BE2C (cell line): ENCODE data around the gene C3orf70.

Experiments used
- DNase-seq: peaks from one replicate; pipeline ENCODE4 v3.0.0-alpha.2; 2020
- H3K27me3 ChIP-seq: fragments of 250-450 bp; sonication (Bioruptor Pico); 2 replicates; pipeline ENCODE4 v1.5.1; 2020; ENCODE audit warnings: mild to moderate bottlenecking
- H3K36me3 ChIP-seq: fragments of 250-450 bp; sonication (Bioruptor Pico); 2 replicates; pipeline ENCODE4 v1.5.1; 2020; ENCODE audit warnings: mild to moderate bottlenecking
- H3K4me1 ChIP-seq: fragments of 250-450 bp; sonication (Bioruptor Pico); 2 replicates; pipeline ENCODE4 v1.5.1; 2020
- H3K4me3 ChIP-seq: 2 replicates; pipeline ENCODE4 v1.5.1; 2011; ENCODE audit warnings: low read depth, low read length
- H3K9me3 ChIP-seq: fragments of 250-450 bp; sonication (Bioruptor Pico); 2 replicates; pipeline ENCODE4 v1.5.1; 2020
- CTCF ChIP-seq: IDR thresholded peaks from 2 replicates; pipeline ENCODE4 v1.5.1; 2012; ENCODE audit warnings: mild to moderate bottlenecking, low read depth, low read length

Gene C3orf70

DNA sequence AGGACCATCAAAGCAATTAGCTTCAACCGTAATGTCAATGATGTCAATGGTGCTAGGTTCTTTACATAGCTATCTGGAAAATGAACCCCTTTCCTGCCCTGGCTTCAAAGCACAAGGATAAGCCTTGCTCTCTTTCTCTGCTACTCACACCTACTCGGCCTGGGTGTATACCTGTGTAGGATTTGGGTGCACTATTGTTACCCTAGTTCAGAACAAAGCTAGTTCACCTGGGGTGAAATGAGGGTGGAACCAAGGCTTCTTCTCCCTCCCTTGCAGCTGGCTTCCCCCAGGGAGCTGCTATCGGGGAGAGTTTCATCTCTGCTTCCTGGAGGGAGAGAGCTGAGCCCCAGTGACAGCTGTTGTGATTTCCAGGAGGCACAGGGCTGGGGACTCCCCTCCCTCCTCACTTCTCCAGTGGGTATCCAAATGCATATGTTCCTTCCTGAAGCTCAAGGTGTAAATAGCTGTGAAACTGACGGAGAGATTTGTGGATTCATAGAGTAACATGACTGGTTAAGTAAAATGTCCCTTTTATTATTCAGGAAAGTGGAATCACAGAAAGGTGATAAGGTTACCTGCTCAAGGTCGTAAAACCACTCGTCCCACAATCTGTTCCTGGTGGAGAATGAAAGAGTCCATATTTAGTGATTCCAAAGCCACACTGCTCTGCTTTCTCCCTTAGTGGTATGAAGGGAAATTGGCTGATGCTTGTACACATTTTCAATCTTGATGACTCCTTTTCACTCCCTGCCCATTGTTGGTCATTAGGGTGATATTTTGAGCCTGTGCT is 11.8 kb upstream of the C3orf70 start:
- Histone ChIP-seq H3K27me3 (no peaks in the 10 kb centered on the region), H3K4me1 (no peaks in the 10 kb centered on the region), H3K9me3 (no peaks in the 10 kb centered on the region), H3K36me3 (no peaks in the 10 kb centered on the region), H3K4me3 (no peak overlapping the region)
- no peak for TF ChIP-seq CTCF
- no peak for DNase-seq

DNA sequence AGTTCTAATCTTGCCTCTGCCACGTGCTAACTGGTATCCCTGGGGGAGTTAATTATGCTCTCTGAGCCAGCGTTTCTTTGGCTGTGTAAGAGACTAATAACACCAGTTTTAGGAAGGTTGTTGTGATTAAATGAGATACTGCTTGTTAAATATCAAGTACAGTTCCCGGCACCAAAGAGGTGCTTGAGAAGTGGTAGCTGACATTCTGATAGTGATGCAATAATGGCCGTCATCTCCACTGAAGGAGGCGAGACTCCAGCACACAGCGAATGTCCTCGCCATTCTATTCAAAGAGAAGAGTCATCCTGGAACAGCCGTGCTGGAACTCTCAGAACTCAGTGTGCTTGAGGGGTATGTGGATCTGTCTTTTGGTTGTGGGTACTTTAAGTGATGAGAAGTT is 9.8 kb upstream of the C3orf70 start:
- Histone ChIP-seq H3K27me3 (no peaks in the 10 kb centered on the region), H3K36me3 (no peaks in the 10 kb centered on the region), H3K9me3 (no peaks in the 10 kb centered on the region), H3K4me3 (no peak overlapping the region), H3K4me1 (no peaks in the 10 kb centered on the region)
- DNase-seq, result no peak
- TF ChIP-seq CTCF, result no peak

GRCh38 chr3:185161761-185162160 is 8.9 kb upstream of the C3orf70 start:
- H3K4me1 ChIP-seq, result no peaks in the 10 kb centered on the region
- no peaks in the 10 kb centered on the region for H3K36me3 ChIP-seq
- H3K27me3 ChIP-seq, result 0 out of 2 replicates have a peak, but pooled peaks cover 2% of the 10 kb centered on the region
- H3K9me3 ChIP-seq, result no peaks in the 10 kb centered on the region
- DNase-seq, result no peak
- no peak overlapping the region for H3K4me3 ChIP-seq
- no peak for TF ChIP-seq CTCF

DNA sequence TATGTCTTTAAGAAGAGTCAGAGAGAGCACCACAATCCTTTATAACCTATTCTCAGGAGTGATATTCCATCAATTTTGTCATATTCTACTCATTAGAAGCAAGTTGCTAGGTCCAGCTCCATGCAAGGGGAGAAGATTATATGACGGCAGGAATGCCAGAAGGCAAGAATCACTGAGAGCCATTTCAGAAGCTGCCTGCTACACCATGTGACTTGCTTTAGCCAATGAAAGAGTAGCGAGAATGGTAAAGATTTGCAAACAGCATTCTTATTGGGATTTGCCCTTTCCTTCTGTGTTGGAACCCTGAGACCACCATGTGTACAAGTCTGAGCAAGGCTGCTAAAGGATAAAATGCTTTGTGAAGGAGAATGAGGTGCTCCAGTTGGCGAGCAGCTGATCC is 4.5 kb upstream of the C3orf70 start:
- Histone ChIP-seq H3K36me3 (no peaks in the 10 kb centered on the region), H3K9me3 (peaks cover 3% of the 10 kb centered on the region; the same call in 1 of the 2 replicates), H3K27me3 (peaks cover 31% of the 10 kb centered on the region), H3K4me1 (no peaks in the 10 kb centered on the region), H3K4me3 (no peak overlapping the region)
- TF ChIP-seq CTCF, result no peak
- no peak for DNase-seq

- H3K36me3 ChIP-seq, result no peaks in the 10 kb centered on the region
- H3K4me3 ChIP-seq, result no peak overlapping the region
- H3K4me1 ChIP-seq, result no peaks in the 10 kb centered on the region
- no peak for DNase-seq
- H3K9me3 ChIP-seq, result peaks cover 3% of the 10 kb centered on the region; the same call in 1 of the 2 replicates
- no peak for TF ChIP-seq CTCF
- H3K27me3 ChIP-seq, result peaks cover 47% of the 10 kb centered on the region
Measured at GRCh38 chr3:185155678-185156077, 2.8 kb upstream of the C3orf70 start.

DNA sequence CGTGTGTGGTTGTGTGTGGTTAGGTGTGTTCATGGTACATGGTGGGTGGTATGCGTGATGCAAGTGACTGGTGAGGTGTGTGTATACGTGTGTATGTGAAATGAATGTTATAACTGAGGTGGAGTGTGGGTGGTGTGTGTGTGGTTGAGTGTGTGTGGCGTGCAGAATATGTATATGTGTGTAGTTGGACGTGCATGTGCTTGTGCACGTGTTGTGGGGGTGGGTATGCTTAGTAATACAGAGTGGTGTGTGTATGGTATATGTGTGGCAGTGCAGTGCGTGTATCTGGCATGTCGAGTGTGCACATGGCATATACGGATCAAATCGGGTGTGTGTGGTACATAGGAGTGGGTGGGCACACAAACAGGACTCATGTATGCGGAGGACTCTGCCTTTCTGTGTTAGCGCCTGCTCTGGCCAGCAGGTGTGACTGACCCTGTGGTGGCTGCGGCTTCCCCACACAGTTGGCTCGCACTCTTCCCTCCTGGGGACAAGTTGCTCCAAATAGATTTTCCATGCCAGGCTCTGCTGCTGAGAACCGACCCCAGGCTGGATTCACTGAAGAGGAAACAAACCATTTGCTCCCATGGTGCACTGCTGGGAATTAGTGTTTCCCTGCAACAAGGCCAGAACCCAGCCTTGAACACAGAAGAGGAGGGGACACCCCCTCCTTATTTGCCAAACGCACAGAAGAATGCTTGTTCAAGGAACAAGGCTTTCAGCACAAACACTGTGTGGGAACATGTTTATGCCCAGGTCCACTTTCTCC is 1.2 kb upstream of the C3orf70 start:
- no peaks in the 10 kb centered on the region for H3K4me1 ChIP-seq
- no peak for DNase-seq
- peaks cover 3% of the 10 kb centered on the region; the same call in 1 of the 2 replicates for H3K9me3 ChIP-seq
- peaks cover 62% of the 10 kb centered on the region for H3K27me3 ChIP-seq
- H3K36me3 ChIP-seq, result no peaks in the 10 kb centered on the region
- TF ChIP-seq CTCF, result no peak
- H3K4me3 ChIP-seq, result no peak overlapping the region
